K562 (cell line): ENCODE measurements around the gene WDR90. TPM values are rescaled to one million over a fixed set of nuclear protein-coding genes. Genes with fewer than 3 reads are reported as not detected.

Source experiments
- ATF1 ChIP-seq, 2 experiments: fragments of 450-650 bp in 1 of 2; IDR thresholded peaks; 2 replicates each; pipeline ENCODE4 v1.6.1; 2016; ENCODE audit warnings: missing compliant biosample characterization in 1 of 2, missing genetic modification characterization in 1 of 2
- BHLHE40 ChIP-seq: IDR thresholded peaks from 2 replicates; pipeline ENCODE4 v1.6.1; 2011; ENCODE audit warnings: low read length, improper control_type of control experiment
- BRF1 ChIP-seq: IDR thresholded peaks from 3 replicates; pipeline ENCODE4 v1.6.1; 2011; ENCODE audit warnings: borderline replicate concordance, mild to moderate bottlenecking; ENCODE audit not compliant: insufficient read length; ENCODE audit errors: extremely low read depth
- CBX3 ChIP-seq, 2 experiments: IDR thresholded peaks; 1 replicate in 1 of 2; 2 replicates in 1 of 2; pipeline ENCODE4 v1.6.1; 2012; ENCODE audit warnings: inconsistent platforms in 2 of 2, low read length in 2 of 2, borderline replicate concordance in 1 of 2, control low read depth in 1 of 2
- E2F8 ChIP-seq: fragments of 450-650 bp; IDR thresholded peaks from 2 replicates; pipeline ENCODE4 v1.7.1; 2018; ENCODE audit warnings: mild to moderate bottlenecking, low read depth; ENCODE audit not compliant: partially characterized antibody
- ETV6 ChIP-seq, 3 experiments: fragments of 150-350 bp in 1 of 3; sonication (generic) in 1 of 3; formaldehyde crosslinking in 1 of 3; IDR thresholded peaks; 2 replicates each; pipeline versions ENCODE4 v1.6.1 to v1.8.0; 2014 to 2022; ENCODE audit warnings: borderline replicate concordance in 2 of 3, low read depth in 2 of 3, antibody characterized with exemption in 1 of 3, low read length in 1 of 3, mild to moderate bottlenecking in 1 of 3, missing genetic modification reagents in 1 of 3
- HDAC8 ChIP-seq: fragments of 450-650 bp; IDR thresholded peaks from 2 replicates; pipeline ENCODE4 v1.6.1; 2016; ENCODE audit warnings: mild to moderate bottlenecking, missing genetic modification characterization, moderate library complexity, missing compliant biosample characterization
- HDGF ChIP-seq: fragments of 450-650 bp; IDR thresholded peaks from 2 replicates; pipeline ENCODE4 v1.6.1; 2016
- HOXB6 ChIP-seq: fragments of 250-450 bp; sonication (Bioruptor Pico); IDR thresholded peaks from 2 replicates; pipeline ENCODE4 v1.5.1; 2022; ENCODE audit warnings: mild to moderate bottlenecking, borderline replicate concordance
- KDM5B ChIP-seq: fragments of 200-600 bp; sonication (generic); IDR thresholded peaks from 2 replicates; pipeline ENCODE4 v1.6.1; 2012; ENCODE audit warnings: low read depth, mild to moderate bottlenecking, moderate library complexity, low read length, control low read depth, inconsistent platforms; ENCODE audit not compliant: insufficient replicate concordance
- LEF1 ChIP-seq: fragments of 450-650 bp; IDR thresholded peaks from 2 replicates; pipeline ENCODE4 v1.6.1; 2016; ENCODE audit warnings: mild to moderate bottlenecking
- NFYB ChIP-seq: IDR thresholded peaks from 2 replicates; pipeline ENCODE4 v1.6.1; 2011; ENCODE audit warnings: mild to moderate bottlenecking, moderate library complexity; ENCODE audit not compliant: insufficient read length; ENCODE audit errors: extremely low read depth
- PML ChIP-seq: IDR thresholded peaks from 2 replicates; pipeline ENCODE4 v1.6.1; 2012; ENCODE audit warnings: low read length, inconsistent platforms
- POLR2G ChIP-seq: fragments of 200-400 bp; formaldehyde crosslinking; IDR thresholded peaks from 2 replicates; pipeline ENCODE4 v1.6.1; 2017; ENCODE audit warnings: low read depth, mild to moderate bottlenecking, antibody characterized with exemption, low read length, moderate library complexity
- RBM22 ChIP-seq: fragments of 200-400 bp; formaldehyde crosslinking; IDR thresholded peaks from 2 replicates; pipeline ENCODE4 v1.6.1; 2018; ENCODE audit warnings: low read length, low read depth; ENCODE audit not compliant: poor library complexity, severe bottlenecking
- SP2 ChIP-seq: IDR thresholded peaks from 2 replicates; pipeline ENCODE4 v1.6.1; 2011; ENCODE audit warnings: mild to moderate bottlenecking, low read depth, low read length, moderate library complexity; ENCODE audit not compliant: poor library complexity, severe bottlenecking; ENCODE audit errors: extremely low read depth
- SUPT5H ChIP-seq: fragments of 450-650 bp; IDR thresholded peaks from 2 replicates; pipeline ENCODE4 v1.6.1; 2016
- TCF15 ChIP-seq: fragments of 250-450 bp; sonication (Bioruptor Pico); IDR thresholded peaks from 2 replicates; pipeline ENCODE4 v1.8.0; 2022; ENCODE audit warnings: moderate library complexity, mild to moderate bottlenecking, inconsistent platforms
- ZNF436 ChIP-seq: fragments of 250-450, 450-650 bp; sonication (Bioruptor Pico); formaldehyde crosslinking; IDR thresholded peaks from 2 replicates; pipeline ENCODE4 v1.7.0; 2020; ENCODE audit warnings: mild to moderate bottlenecking
- ZNF584 ChIP-seq: fragments of 200-800 bp; sonication (Bioruptor generic); IDR thresholded peaks from 2 replicates; pipeline ENCODE4 v1.6.1; 2016; ENCODE audit warnings: low read depth, mild to moderate bottlenecking, missing genetic modification characterization, missing compliant biosample characterization
- polyA plus RNA-seq, 8 experiments: library from polyadenylated mRNA; depleted of rRNA in 4 of 8; stranded (reverse) in 5 of 8; unstranded in 3 of 8; fragments of >200 nt; fragmentation: Nextera tagmentation in 2 of 8; fragmentation: Illumina TruSeq in 1 of 8; extraction: Ambion mirVana in 2 of 8; extraction: Trizol in 1 of 8; gene quantifications; 2 replicates each; pipeline versions ENCODE4 v1.2.1 to v1.2.3, GENCODE V29; 2011 to 2014; ENCODE audit warnings: inconsistent platforms in 1 of 8, missing spikeins in 1 of 8
- total RNA-seq, 7 experiments: library from RNA; depleted of rRNA in 6 of 7; stranded (reverse); fragments of >200 nt in 6 of 7; fragmentation: Illumina TruSeq in 2 of 7; extraction: Trizol in 2 of 7; gene quantifications; 2 replicates each; pipeline versions ENCODE4 v1.2.1 to v1.2.3, GENCODE V29; 2011 to 2021; ENCODE audit warnings: low replicate concordance in 1 of 7
- TF ChIP-seq, protein P1 (sequence below): fragments of 250-450 bp; sonication (Bioruptor Pico); IDR thresholded peaks from 2 replicates; pipeline ENCODE4 v1.5.0; 2022; ENCODE audit warnings: mild to moderate bottlenecking

Gene WDR90
- total and polyA plus RNA-seq, 9 of the 15 experiments (the other 6 are each of a cell fraction or from before 2014, with no cell fraction given): 0.44 to 12.6 (median 3.3) TPM

GRCh38 chr16:661184-661821, 12.1 kb downstream of the WDR90 start (continued):
- TF ChIP-seq, protein P1, sequence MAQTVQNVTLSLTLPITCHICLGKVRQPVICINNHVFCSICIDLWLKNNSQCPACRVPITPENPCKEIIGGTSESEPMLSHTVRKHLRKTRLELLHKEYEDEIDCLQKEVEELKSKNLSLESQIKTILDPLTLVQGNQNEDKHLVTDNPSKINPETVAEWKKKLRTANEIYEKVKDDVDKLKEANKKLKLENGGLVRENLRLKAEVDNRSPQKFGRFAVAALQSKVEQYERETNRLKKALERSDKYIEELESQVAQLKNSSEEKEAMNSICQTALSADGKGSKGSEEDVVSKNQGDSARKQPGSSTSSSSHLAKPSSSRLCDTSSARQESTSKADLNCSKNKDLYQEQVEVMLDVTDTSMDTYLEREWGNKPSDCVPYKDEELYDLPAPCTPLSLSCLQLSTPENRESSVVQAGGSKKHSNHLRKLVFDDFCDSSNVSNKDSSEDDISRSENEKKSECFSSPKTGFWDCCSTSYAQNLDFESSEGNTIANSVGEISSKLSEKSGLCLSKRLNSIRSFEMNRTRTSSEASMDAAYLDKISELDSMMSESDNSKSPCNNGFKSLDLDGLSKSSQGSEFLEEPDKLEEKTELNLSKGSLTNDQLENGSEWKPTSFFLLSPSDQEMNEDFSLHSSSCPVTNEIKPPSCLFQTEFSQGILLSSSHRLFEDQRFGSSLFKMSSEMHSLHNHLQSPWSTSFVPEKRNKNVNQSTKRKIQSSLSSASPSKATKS: no peak
- TF ChIP-seq HDAC8 (tag): no peak
- no peak for TF ChIP-seq ETV6 (IDR thresholded peaks at IDR 0.05; ENCODE audit: borderline replicate concordance in 1 of 2, low read depth in 2 of 2, low read length in 1 of 2)
- no peak for TF ChIP-seq ETV6 (CRISPR knock-in tag; IDR thresholded peaks at IDR 0.05; ENCODE audit: borderline replicate concordance)
- no peak for TF ChIP-seq SUPT5H
- TF ChIP-seq ZNF436 (CRISPR knock-in tag): no peak
- TF ChIP-seq BHLHE40: no peak
- peak; percentile 72; the same call in 1 of the 2 replicates for TF ChIP-seq HDGF
- no peak for TF ChIP-seq NFYB
- TF ChIP-seq E2F8: no peak
- TF ChIP-seq PML: no peak
- no peak for TF ChIP-seq HOXB6 (CRISPR knock-in tag)
- no peak for TF ChIP-seq BRF1
- no peak for TF ChIP-seq CBX3 (IDR thresholded peaks at IDR 0.05; ENCODE audit: borderline replicate concordance in 1 of 2, low read length in 2 of 2)
- TF ChIP-seq TCF15 (CRISPR knock-in tag): 0 out of 2 replicates have a peak, but pooled peaks have one; percentile 36
- no peak for TF ChIP-seq KDM5B
- TF ChIP-seq RBM22: no peak
- TF ChIP-seq POLR2G: peak; percentile 4; the same call in 1 of the 2 replicates
- TF ChIP-seq LEF1: no peak
- no peak for TF ChIP-seq ATF1 (CRISPR knock-in tag; IDR thresholded peaks at IDR 0.05)
- TF ChIP-seq ATF1 (tag; IDR thresholded peaks at IDR 0.05): no peak
- TF ChIP-seq ZNF584: no peak
- TF ChIP-seq SP2: no peak
